Trophoblast cell (in vitro differentiated cells and primary cell): ENCODE data around the gene ZNF567.
"Not testable (repeated sequence)": the region's sequence is repeated elsewhere in the genome, so short reads cannot be mapped to it uniquely, and the experiment has no call there.

ENCODE experiments used
- DNase-seq, 2 donors: peaks; one replicate each; pipeline ENCODE4 v3.0.0-alpha.2; 2016
- H2AFZ ChIP-seq: 2 replicates; pipeline ENCODE4 v1.6.1; 2013; ENCODE audit warnings: low read length, moderate library complexity, mild to moderate bottlenecking; ENCODE audit not compliant: insufficient read depth, poor library complexity
- H2AK5ac ChIP-seq: 2 replicates; pipeline ENCODE4 v1.6.1; 2013; ENCODE audit warnings: mild to moderate bottlenecking, low read length
- H2BK120ac ChIP-seq: 2 replicates; pipeline ENCODE4 v1.6.1; 2013; ENCODE audit warnings: low read length, mild to moderate bottlenecking, moderate library complexity; ENCODE audit not compliant: insufficient read depth, poor library complexity
- H2BK12ac ChIP-seq: 2 replicates; pipeline ENCODE4 v1.6.1; 2013; ENCODE audit warnings: mild to moderate bottlenecking, low read length, moderate library complexity
- H2BK5ac ChIP-seq: 2 replicates; pipeline ENCODE4 v1.6.1; 2013; ENCODE audit warnings: low read length, low read depth, moderate library complexity, mild to moderate bottlenecking; ENCODE audit not compliant: poor library complexity
- H3K14ac ChIP-seq: 2 replicates; pipeline ENCODE4 v1.6.1; 2013; ENCODE audit warnings: mild to moderate bottlenecking, low read length
- H3K18ac ChIP-seq: 2 replicates; pipeline ENCODE4 v1.6.1; 2013; ENCODE audit warnings: mild to moderate bottlenecking, low read length
- H3K23ac ChIP-seq: 2 replicates; pipeline ENCODE4 v1.6.1; 2013; ENCODE audit warnings: low read length
- H3K27ac ChIP-seq: 2 replicates; pipeline ENCODE4 v1.5.1; 2013; ENCODE audit warnings: low read depth, mild to moderate bottlenecking, inconsistent platforms, low read length, moderate library complexity
- H3K27me3 ChIP-seq: 2 replicates; pipeline ENCODE4 v1.6.1; 2013; ENCODE audit warnings: inconsistent platforms, mild to moderate bottlenecking, low read length, moderate library complexity; ENCODE audit not compliant: insufficient read depth
- H3K36me3 ChIP-seq, 2 experiments: 1 replicate in 1 of 2; 2 replicates in 1 of 2; pipeline ENCODE4 v1.6.1; 2013; ENCODE audit warnings: low read length in 2 of 2, mild to moderate bottlenecking in 2 of 2, moderate library complexity in 1 of 2; ENCODE audit not compliant: insufficient read depth in 2 of 2, control insufficient read depth in 1 of 2
- H3K4ac ChIP-seq: 2 replicates; pipeline ENCODE4 v1.6.1; 2013; ENCODE audit warnings: low read depth, mild to moderate bottlenecking, low read length, moderate library complexity
- H3K4me1 ChIP-seq, 2 experiments: 1 replicate in 1 of 2; 2 replicates in 1 of 2; pipeline ENCODE4 v1.6.1; 2013; ENCODE audit warnings: low read length in 2 of 2, mild to moderate bottlenecking in 2 of 2, moderate library complexity in 1 of 2; ENCODE audit not compliant: insufficient read depth in 2 of 2, control insufficient read depth in 1 of 2
- H3K4me2 ChIP-seq: 2 replicates; pipeline ENCODE4 v1.6.1; 2013; ENCODE audit warnings: inconsistent platforms, mild to moderate bottlenecking, low read length, moderate library complexity
- H3K4me3 ChIP-seq: 2 replicates; pipeline ENCODE4 v1.5.1; 2013; ENCODE audit warnings: mild to moderate bottlenecking, low read depth, low read length, inconsistent platforms
- H3K79me1 ChIP-seq: one replicate; pipeline ENCODE4 v1.6.1; 2013; ENCODE audit warnings: low read length
- H3K79me2 ChIP-seq: 2 replicates; pipeline ENCODE4 v1.6.1; 2013; ENCODE audit warnings: low read length, mild to moderate bottlenecking; ENCODE audit not compliant: control insufficient read depth, insufficient read depth, poor library complexity
- H3K9ac ChIP-seq: 2 replicates; pipeline ENCODE4 v1.6.1; 2013; ENCODE audit warnings: mild to moderate bottlenecking, low read length
- H3K9me3 ChIP-seq: 2 replicates; pipeline ENCODE4 v1.6.1; 2013; ENCODE audit warnings: low read depth, mild to moderate bottlenecking, control low read depth, inconsistent platforms, low read length; ENCODE audit not compliant: insufficient read depth
- H4K12ac ChIP-seq: 2 replicates; pipeline ENCODE4 v1.6.1; 2013; ENCODE audit warnings: low read depth, mild to moderate bottlenecking, low read length, moderate library complexity
- H4K8ac ChIP-seq: 2 replicates; pipeline ENCODE4 v1.6.1; 2013; ENCODE audit warnings: low read depth, mild to moderate bottlenecking, low read length, moderate library complexity
- H4K91ac ChIP-seq: one replicate; pipeline ENCODE4 v1.6.1; 2013; ENCODE audit warnings: low read depth, mild to moderate bottlenecking, low read length, moderate library complexity
- WGBS: extraction: QIAGEN DNeasy Blood & Tissue Kit; methylation state at CpG from one replicate; pipeline ENCODE4 v1.1.7; 2013; ENCODE audit warnings: missing lambda C conversion rate; ENCODE audit not compliant: insufficient read length, insufficient coverage; ENCODE audit errors: extremely low coverage; 5-methylcytosine and 5-hydroxymethylcytosine counted together

The ZNF567 gene

GRCh38 chr19:36707134-36707533 lies 19.7 kb downstream of the ZNF567 start:
- H3K36me3 ChIP-seq: peaks cover 23 to 30% of the 10 kb centered on the region in 2 experiments
- no peak overlapping the region for H3K4me3 ChIP-seq
- no peak overlapping the region for H2AK5ac ChIP-seq
- H3K27me3 ChIP-seq: no peaks in the 10 kb centered on the region
- H3K79me2 ChIP-seq: no peaks in the 10 kb centered on the region
- no peak overlapping the region for H4K91ac ChIP-seq
- no peaks in the 10 kb centered on the region for H3K4me1 ChIP-seq
- no peaks in the 10 kb centered on the region for H3K79me1 ChIP-seq
- WGBS: no CpG with 5 or more reads among the region's 2 CpGs
- no peak overlapping the region for H2BK120ac ChIP-seq
- no peak overlapping the region for H3K4ac ChIP-seq
- no peak overlapping the region for H3K14ac ChIP-seq
- H3K9ac ChIP-seq: no peak overlapping the region
- no peak overlapping the region for H4K12ac ChIP-seq
- H3K4me2 ChIP-seq: no peak overlapping the region
- H3K9me3 ChIP-seq: peaks cover 16% of the 10 kb centered on the region
- H2BK5ac ChIP-seq: no peak overlapping the region
- no peak overlapping the region for H4K8ac ChIP-seq
- H2AFZ ChIP-seq: no peak overlapping the region
- H2BK12ac ChIP-seq: no peak overlapping the region
- no peak overlapping the region for H3K27ac ChIP-seq
- H3K18ac ChIP-seq: no peak overlapping the region
- DNase-seq: no peak
- H3K23ac ChIP-seq: no peak overlapping the region

- no peak overlapping the region for H3K4me2 ChIP-seq
- no peak overlapping the region for H2BK12ac ChIP-seq
- H4K91ac ChIP-seq: no peak overlapping the region
- H3K27me3 ChIP-seq: no peaks in the 10 kb centered on the region
- H3K4me1 ChIP-seq: no peaks in the 10 kb centered on the region
- peak overlapping the region; percentile 75 for H3K4ac ChIP-seq
- H3K79me2 ChIP-seq: no peaks in the 10 kb centered on the region
- H2BK120ac ChIP-seq: no peak overlapping the region
- H3K23ac ChIP-seq: no peak overlapping the region
- H3K4me3 ChIP-seq: no peak overlapping the region
- H3K9me3 ChIP-seq: peaks cover 22% of the 10 kb centered on the region
- H3K18ac ChIP-seq: no peak overlapping the region
- no peak overlapping the region for H2AK5ac ChIP-seq
- H4K12ac ChIP-seq: no peak overlapping the region
- H3K9ac ChIP-seq: no peak overlapping the region
- no peak overlapping the region for H3K14ac ChIP-seq
- H3K27ac ChIP-seq: no peak overlapping the region
- H2AFZ ChIP-seq: no peak overlapping the region
- H3K36me3 ChIP-seq: peaks cover 36% of the 10 kb centered on the region in 2 experiments
- H2BK5ac ChIP-seq: no peak overlapping the region
- no CpG with 5 or more reads among the region's 2 CpGs for WGBS
- no peak for DNase-seq
- no peaks in the 10 kb centered on the region for H3K79me1 ChIP-seq
- no peak overlapping the region for H4K8ac ChIP-seq
Measured at GRCh38 chr19:36709423-36709822, 22.0 kb downstream of the ZNF567 start.

- H3K79me1 ChIP-seq: no peaks in the 10 kb centered on the region
- no peaks in the 10 kb centered on the region for H3K79me2 ChIP-seq
- no peak overlapping the region for H3K27ac ChIP-seq
- no peak overlapping the region for H3K4ac ChIP-seq
- no peaks in the 10 kb centered on the region for H3K4me1 ChIP-seq
- H3K14ac ChIP-seq: no peak overlapping the region
- H3K18ac ChIP-seq: no peak overlapping the region
- peaks cover 15% of the 10 kb centered on the region for H3K9me3 ChIP-seq
- H2AFZ ChIP-seq: no peak overlapping the region
- H2AK5ac ChIP-seq: no peak overlapping the region
- H2BK12ac ChIP-seq: no peak overlapping the region
- no peak overlapping the region for H3K4me2 ChIP-seq
- no peak overlapping the region for H4K12ac ChIP-seq
- no peak overlapping the region for H4K8ac ChIP-seq
- H2BK5ac ChIP-seq: no peak overlapping the region
- H4K91ac ChIP-seq: no peak overlapping the region
- H3K23ac ChIP-seq: no peak overlapping the region
- H3K4me3 ChIP-seq: no peak overlapping the region
- peaks cover 21 to 30% of the 10 kb centered on the region in 2 experiments for H3K36me3 ChIP-seq
- no peaks in the 10 kb centered on the region for H3K27me3 ChIP-seq
- H2BK120ac ChIP-seq: no peak overlapping the region
- WGBS: no CpG with 5 or more reads among the region's 10 CpGs
- DNase-seq: no peak
- no peak overlapping the region for H3K9ac ChIP-seq
Measured at GRCh38 chr19:36719687-36720556, 32.5 kb downstream of the ZNF567 start.

- H3K79me2 ChIP-seq, H4K12ac ChIP-seq, H4K8ac ChIP-seq, H3K9ac ChIP-seq, H3K18ac ChIP-seq, H3K27ac ChIP-seq, H2BK12ac ChIP-seq, H2BK5ac ChIP-seq, H3K4me2 ChIP-seq, H2AK5ac ChIP-seq, H2BK120ac ChIP-seq, H3K4ac ChIP-seq, H3K23ac ChIP-seq, H2AFZ ChIP-seq, H3K27me3 ChIP-seq, H3K79me1 ChIP-seq, H3K4me1 ChIP-seq, H4K91ac ChIP-seq, H3K14ac ChIP-seq, H3K4me3 ChIP-seq, H3K36me3 ChIP-seq: not testable (repeated sequence)
- no CpG with 5 or more reads among the region's 9 CpGs for WGBS
- peak; percentile 49 to 68 for DNase-seq
- peaks cover 15% of the 10 kb centered on the region for H3K9me3 ChIP-seq
Measured at GRCh38 chr19:36736166-36736565, 48.8 kb downstream of the ZNF567 start.
